HEK293T (cell line): ENCODE measurements around the gene NEK10.

Experiments
- ELF4 ChIP-seq: fragments of 450-650 bp; IDR thresholded peaks from 2 replicates; pipeline ENCODE4 v1.6.1; 2017; ENCODE audit warnings: antibody characterized with exemption
- FOXA1 ChIP-seq: fragments of 450-650 bp; IDR thresholded peaks from 2 replicates; pipeline ENCODE4 v1.6.1; 2016; ENCODE audit warnings: mild to moderate bottlenecking
- FOXM1 ChIP-seq: fragments of 450-650 bp; IDR thresholded peaks from 2 replicates; pipeline ENCODE4 v1.6.1; 2017; ENCODE audit warnings: mild to moderate bottlenecking, borderline replicate concordance
- SP1 ChIP-seq: fragments of 450-650 bp; IDR thresholded peaks from 2 replicates; pipeline ENCODE4 v1.6.1; 2017

GRCh38 chr3:27060336-27060735 lies 308.8 kb downstream of the NEK10 start:
- no peak for TF ChIP-seq SP1
- TF ChIP-seq FOXM1, result no peak
- TF ChIP-seq ELF4, result no peak
- TF ChIP-seq FOXA1, result no peak
